Cardiac muscle cell (in vitro differentiated cells and primary cell): ENCODE data around the gene THEMIS. TPM values are rescaled to one million over a fixed set of nuclear protein-coding genes. Genes with fewer than 3 reads are reported as not detected.

Experiments used
- DNase-seq, 2 donors: peaks; one replicate each; pipeline versions ENCODE4 v3.0.0 to v3.0.0-alpha.2; 2010 to 2017; ENCODE audit warnings: low read depth in 1 of 2, low spot score in 1 of 2
- H3K27ac ChIP-seq: fragments of 200-600 bp; sonication (generic); 2 replicates; pipeline ENCODE4 v1.5.1; 2016
- H3K27me3 ChIP-seq: fragments of 200-600 bp; sonication (generic); 2 replicates; pipeline ENCODE4 v1.6.0; 2016; ENCODE audit warnings: control low read depth
- H3K36me3 ChIP-seq: fragments of 200-600 bp; sonication (generic); 2 replicates; pipeline ENCODE4 v1.5.1; 2016; ENCODE audit warnings: control low read depth
- H3K4me1 ChIP-seq: fragments of 200-600 bp; sonication (generic); 2 replicates; pipeline ENCODE4 v1.8.1; 2017; ENCODE audit warnings: low read depth, mild to moderate bottlenecking, mixed run types
- H3K4me3 ChIP-seq: fragments of 200-600 bp; sonication (generic); 2 replicates; pipeline ENCODE4 v1.5.1; 2016; ENCODE audit warnings: mild to moderate bottlenecking
- H3K9me3 ChIP-seq: fragments of 200-600 bp; sonication (generic); 2 replicates; pipeline ENCODE4 v1.5.1; 2017; ENCODE audit warnings: low read depth, mild to moderate bottlenecking, control low read depth
- CTCF ChIP-seq: IDR thresholded peaks from 2 replicates; pipeline ENCODE4 v1.5.1; 2012; ENCODE audit warnings: low read depth, mild to moderate bottlenecking, low read length
- polyA plus RNA-seq: library from polyadenylated mRNA; unstranded; fragments of >200 nt; fragmentation: Nextera tagmentation; extraction: Ambion mirVana; gene quantifications from 2 replicates; pipeline ENCODE4 v1.2.1, GENCODE V29; 2016
- total RNA-seq: library from RNA; depleted of rRNA; stranded (reverse); fragments of >200 nt; gene quantifications from 2 replicates; pipeline ENCODE4 v1.2.3, GENCODE V29; 2016

THEMIS gene
- total and polyA plus RNA-seq, 2 experiments from 2014 or later: 0.06 TPM; not detected in 1

DNA sequence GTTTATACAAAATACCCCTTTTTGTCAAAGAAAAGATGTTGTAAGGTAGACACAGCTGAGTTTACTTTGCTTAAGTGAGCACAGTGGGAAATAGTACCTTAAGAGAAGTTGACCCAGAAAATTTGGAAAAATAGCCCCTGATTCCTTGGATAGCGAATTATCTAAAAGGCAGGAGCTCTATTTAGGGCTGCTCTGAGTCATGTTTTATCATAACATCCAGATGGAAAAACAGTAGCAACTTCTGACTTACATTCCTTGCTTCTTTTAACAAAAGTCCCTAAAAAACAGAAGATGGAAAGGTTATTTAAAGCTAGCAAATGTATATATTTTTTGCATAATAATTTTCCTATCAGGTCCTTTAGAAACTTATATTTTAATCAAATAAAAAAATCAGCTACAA is 59.0 kb downstream of the THEMIS start:
- H3K27me3 ChIP-seq: no peaks in the 10 kb centered on the region
- H3K9me3 ChIP-seq: peaks cover 2% of the 10 kb centered on the region
- no peak for TF ChIP-seq CTCF
- no peak overlapping the region for H3K27ac ChIP-seq
- no peaks in the 10 kb centered on the region for H3K4me1 ChIP-seq
- no peak overlapping the region for H3K4me3 ChIP-seq
- DNase-seq: no peak
- H3K36me3 ChIP-seq: no peaks in the 10 kb centered on the region

GRCh38 chr6:127834136-127834535 is 66.7 kb downstream of the THEMIS start:
- no peak overlapping the region for H3K27ac ChIP-seq
- DNase-seq: no peak
- H3K27me3 ChIP-seq: no peaks in the 10 kb centered on the region
- TF ChIP-seq CTCF: no peak
- no peaks in the 10 kb centered on the region for H3K36me3 ChIP-seq
- no peak overlapping the region for H3K4me3 ChIP-seq
- no peaks in the 10 kb centered on the region for H3K9me3 ChIP-seq
- H3K4me1 ChIP-seq: no peaks in the 10 kb centered on the region

DNA sequence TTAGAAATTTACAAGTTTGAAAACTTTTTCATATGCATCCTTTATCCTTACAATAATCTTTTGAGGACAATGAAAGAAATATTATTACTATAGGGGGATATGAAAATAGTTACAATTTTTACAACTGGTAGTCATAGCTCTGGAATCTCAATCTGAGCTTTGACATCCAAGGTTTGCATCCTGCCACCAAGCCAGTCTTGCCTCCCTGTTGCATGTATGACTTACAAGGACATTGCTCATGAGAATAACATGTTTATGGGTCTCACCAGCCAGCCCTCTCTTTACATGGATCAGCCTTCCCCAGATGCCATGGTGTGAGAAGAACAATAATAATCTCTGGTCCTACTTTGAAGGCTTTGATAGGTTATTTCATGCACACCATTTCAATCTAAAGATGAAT is 67.5 kb downstream of the THEMIS start:
- H3K27ac ChIP-seq: no peak overlapping the region
- H3K9me3 ChIP-seq: no peaks in the 10 kb centered on the region
- TF ChIP-seq CTCF: no peak
- H3K27me3 ChIP-seq: no peaks in the 10 kb centered on the region
- H3K4me3 ChIP-seq: no peak overlapping the region
- H3K36me3 ChIP-seq: no peaks in the 10 kb centered on the region
- DNase-seq: no peak
- no peaks in the 10 kb centered on the region for H3K4me1 ChIP-seq

DNA sequence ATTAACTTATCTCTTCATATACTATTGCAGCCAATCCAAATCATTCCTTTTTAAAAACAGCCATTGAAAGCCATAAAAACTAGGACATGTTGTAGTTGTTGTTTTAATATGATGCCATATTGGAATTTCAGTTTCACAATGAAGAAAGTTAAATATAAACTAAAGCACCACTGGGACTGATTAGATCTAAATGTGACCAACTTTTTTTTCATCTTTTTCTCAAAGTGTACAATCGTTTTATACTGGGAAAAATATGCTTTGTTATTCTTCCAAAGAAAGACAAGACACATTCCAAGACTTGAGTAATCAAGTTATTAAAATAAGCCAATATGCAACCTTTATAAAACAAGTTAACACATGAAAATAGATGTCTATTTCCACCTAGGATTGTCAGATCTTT is 68.5 kb downstream of the THEMIS start:
- H3K27me3 ChIP-seq: no peaks in the 10 kb centered on the region
- TF ChIP-seq CTCF: no peak
- H3K4me3 ChIP-seq: no peak overlapping the region
- DNase-seq: no peak
- H3K4me1 ChIP-seq: no peaks in the 10 kb centered on the region
- no peaks in the 10 kb centered on the region for H3K9me3 ChIP-seq
- no peaks in the 10 kb centered on the region for H3K36me3 ChIP-seq
- H3K27ac ChIP-seq: no peak overlapping the region

- Histone ChIP-seq H3K36me3 (no peaks in the 10 kb centered on the region), H3K9me3 (no peaks in the 10 kb centered on the region), H3K4me1 (no peaks in the 10 kb centered on the region), H3K4me3 (no peak overlapping the region), H3K27ac (no peak overlapping the region), H3K27me3 (no peaks in the 10 kb centered on the region)
- no peak for DNase-seq
- TF ChIP-seq CTCF: no peak
Observed at GRCh38 chr6:127824061-127824460, 76.8 kb downstream of the THEMIS start.

- Histone ChIP-seq H3K27ac (no peak overlapping the region), H3K36me3 (no peaks in the 10 kb centered on the region), H3K4me1 (no peaks in the 10 kb centered on the region), H3K4me3 (no peak overlapping the region), H3K9me3 (no peaks in the 10 kb centered on the region), H3K27me3 (no peaks in the 10 kb centered on the region)
- TF ChIP-seq CTCF: no peak
- no peak for DNase-seq
Observed at GRCh38 chr6:127821431-127821830, 79.4 kb downstream of the THEMIS start.
